ENCODE measurements around the gene PCARE.

The PCARE gene

DNA sequence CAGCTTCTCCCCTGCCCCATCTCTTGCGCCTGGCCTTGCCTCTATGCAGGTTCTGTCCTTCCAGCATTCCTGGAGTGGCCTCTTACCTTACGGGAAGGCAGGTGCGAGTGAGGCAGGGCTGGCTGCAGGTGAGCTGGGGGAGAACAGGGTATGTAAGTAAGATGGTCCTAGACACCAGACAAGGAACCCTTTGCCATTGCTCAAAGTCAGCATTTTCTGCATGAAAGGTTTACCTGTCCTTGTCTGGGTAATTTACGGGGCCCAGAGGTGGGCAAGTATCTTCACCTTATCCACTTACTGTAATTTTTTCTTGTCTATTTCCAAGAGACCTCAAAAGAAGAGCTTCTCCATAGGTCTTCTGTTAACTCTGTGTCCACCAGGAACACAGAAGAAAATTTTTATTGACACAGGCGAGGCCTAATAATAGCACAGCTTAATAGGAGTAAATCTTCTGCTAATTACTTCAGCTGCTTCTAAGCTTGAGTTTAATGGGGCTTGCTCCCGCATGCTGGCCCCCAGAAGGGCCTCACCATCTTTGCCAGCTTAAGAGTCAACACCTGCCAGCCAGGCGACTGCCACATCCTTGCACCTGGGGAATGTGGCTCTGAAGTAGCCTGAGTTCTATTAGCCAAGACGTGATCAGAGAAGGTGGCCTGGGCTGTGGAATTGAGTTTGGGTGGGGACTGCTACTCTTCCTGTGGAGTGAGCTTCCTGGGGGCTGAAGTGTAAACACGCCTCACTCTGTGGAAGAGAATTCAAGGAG, 27.1 kb downstream of the PCARE start:
- Histone ChIP-seq H3K4me3 (replicated peaks; ENCODE audit: insufficient read depth, low read length) (no peak overlapping the region), H3K27ac (replicated peaks) (no peak overlapping the region), H3K27me3 (ENCODE audit: insufficient read depth, poor library complexity, severe bottlenecking) (no peaks in the 10 kb centered on the region)
- DNase-seq (ENCODE audit: low read depth in 1 of 2, low spot score in 1 of 2): no peak
- TF ChIP-seq, protein P1, sequence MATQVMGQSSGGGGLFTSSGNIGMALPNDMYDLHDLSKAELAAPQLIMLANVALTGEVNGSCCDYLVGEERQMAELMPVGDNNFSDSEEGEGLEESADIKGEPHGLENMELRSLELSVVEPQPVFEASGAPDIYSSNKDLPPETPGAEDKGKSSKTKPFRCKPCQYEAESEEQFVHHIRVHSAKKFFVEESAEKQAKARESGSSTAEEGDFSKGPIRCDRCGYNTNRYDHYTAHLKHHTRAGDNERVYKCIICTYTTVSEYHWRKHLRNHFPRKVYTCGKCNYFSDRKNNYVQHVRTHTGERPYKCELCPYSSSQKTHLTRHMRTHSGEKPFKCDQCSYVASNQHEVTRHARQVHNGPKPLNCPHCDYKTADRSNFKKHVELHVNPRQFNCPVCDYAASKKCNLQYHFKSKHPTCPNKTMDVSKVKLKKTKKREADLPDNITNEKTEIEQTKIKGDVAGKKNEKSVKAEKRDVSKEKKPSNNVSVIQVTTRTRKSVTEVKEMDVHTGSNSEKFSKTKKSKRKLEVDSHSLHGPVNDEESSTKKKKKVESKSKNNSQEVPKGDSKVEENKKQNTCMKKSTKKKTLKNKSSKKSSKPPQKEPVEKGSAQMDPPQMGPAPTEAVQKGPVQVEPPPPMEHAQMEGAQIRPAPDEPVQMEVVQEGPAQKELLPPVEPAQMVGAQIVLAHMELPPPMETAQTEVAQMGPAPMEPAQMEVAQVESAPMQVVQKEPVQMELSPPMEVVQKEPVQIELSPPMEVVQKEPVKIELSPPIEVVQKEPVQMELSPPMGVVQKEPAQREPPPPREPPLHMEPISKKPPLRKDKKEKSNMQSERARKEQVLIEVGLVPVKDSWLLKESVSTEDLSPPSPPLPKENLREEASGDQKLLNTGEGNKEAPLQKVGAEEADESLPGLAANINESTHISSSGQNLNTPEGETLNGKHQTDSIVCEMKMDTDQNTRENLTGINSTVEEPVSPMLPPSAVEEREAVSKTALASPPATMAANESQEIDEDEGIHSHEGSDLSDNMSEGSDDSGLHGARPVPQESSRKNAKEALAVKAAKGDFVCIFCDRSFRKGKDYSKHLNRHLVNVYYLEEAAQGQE (IDR thresholded peaks at IDR 0.05; ENCODE audit: insufficient replicate concordance, low read depth): no peak
- no peak for TF ChIP-seq POLR2AphosphoS5 (IDR thresholded peaks at IDR 0.05; ENCODE audit: low read depth)
- no peak for TF ChIP-seq SPI1 (IDR thresholded peaks at IDR 0.05; ENCODE audit: borderline replicate concordance, low read depth)
- TF ChIP-seq, protein P2, sequence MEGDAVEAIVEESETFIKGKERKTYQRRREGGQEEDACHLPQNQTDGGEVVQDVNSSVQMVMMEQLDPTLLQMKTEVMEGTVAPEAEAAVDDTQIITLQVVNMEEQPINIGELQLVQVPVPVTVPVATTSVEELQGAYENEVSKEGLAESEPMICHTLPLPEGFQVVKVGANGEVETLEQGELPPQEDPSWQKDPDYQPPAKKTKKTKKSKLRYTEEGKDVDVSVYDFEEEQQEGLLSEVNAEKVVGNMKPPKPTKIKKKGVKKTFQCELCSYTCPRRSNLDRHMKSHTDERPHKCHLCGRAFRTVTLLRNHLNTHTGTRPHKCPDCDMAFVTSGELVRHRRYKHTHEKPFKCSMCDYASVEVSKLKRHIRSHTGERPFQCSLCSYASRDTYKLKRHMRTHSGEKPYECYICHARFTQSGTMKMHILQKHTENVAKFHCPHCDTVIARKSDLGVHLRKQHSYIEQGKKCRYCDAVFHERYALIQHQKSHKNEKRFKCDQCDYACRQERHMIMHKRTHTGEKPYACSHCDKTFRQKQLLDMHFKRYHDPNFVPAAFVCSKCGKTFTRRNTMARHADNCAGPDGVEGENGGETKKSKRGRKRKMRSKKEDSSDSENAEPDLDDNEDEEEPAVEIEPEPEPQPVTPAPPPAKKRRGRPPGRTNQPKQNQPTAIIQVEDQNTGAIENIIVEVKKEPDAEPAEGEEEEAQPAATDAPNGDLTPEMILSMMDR (IDR thresholded peaks at IDR 0.05; ENCODE audit: insufficient read depth, low read length): no peak
- no peak for TF ChIP-seq GABPA (IDR thresholded peaks at IDR 0.05; ENCODE audit: low read depth)

DNA sequence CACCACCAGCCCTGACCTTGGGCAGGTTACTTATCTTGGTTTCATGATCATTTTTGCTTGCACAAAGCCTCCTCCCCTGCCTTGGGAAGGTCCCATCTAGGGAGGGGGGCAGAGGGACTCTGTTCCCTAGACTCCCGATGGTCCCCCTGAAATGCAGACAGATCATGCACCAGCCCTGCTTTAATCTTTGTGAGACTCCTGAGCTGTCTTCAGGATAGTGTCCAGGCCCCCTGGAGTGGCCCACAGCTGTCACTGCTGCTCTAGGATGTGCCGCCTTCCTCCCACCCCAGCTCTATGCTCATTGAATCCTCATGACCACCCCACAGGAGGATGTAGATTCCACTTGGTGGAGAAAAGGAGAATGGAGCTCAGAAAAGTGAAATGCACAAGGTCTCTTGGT, 28.0 kb downstream of the PCARE start:
- Histone ChIP-seq H3K4me3 (replicated peaks; ENCODE audit: insufficient read depth, low read length) (no peak overlapping the region), H3K27ac (replicated peaks) (no peak overlapping the region), H3K27me3 (ENCODE audit: insufficient read depth, poor library complexity, severe bottlenecking) (no peaks in the 10 kb centered on the region)
- TF ChIP-seq, protein P2 (IDR thresholded peaks at IDR 0.05; ENCODE audit: insufficient read depth, low read length): no peak
- no peak for TF ChIP-seq GABPA (IDR thresholded peaks at IDR 0.05; ENCODE audit: low read depth)
- no peak for TF ChIP-seq SPI1 (IDR thresholded peaks at IDR 0.05; ENCODE audit: borderline replicate concordance, low read depth)
- DNase-seq (ENCODE audit: low read depth in 1 of 2, low spot score in 1 of 2): no peak

GRCh38 chr2:29044459-29044858, 29.9 kb downstream of the PCARE start:
- TF ChIP-seq POLR2AphosphoS5 (IDR thresholded peaks at IDR 0.05; ENCODE audit: low read depth): no peak
- TF ChIP-seq SPI1 (IDR thresholded peaks at IDR 0.05; ENCODE audit: borderline replicate concordance, low read depth): no peak
- TF ChIP-seq, protein P1 (IDR thresholded peaks at IDR 0.05; ENCODE audit: insufficient replicate concordance, low read depth): no peak
- TF ChIP-seq GABPA (IDR thresholded peaks at IDR 0.05; ENCODE audit: low read depth): no peak
- TF ChIP-seq, protein P2 (IDR thresholded peaks at IDR 0.05; ENCODE audit: insufficient read depth, low read length): no peak
- H3K27ac ChIP-seq (replicated peaks): no peak overlapping the region
- no peak overlapping the region for H3K4me3 ChIP-seq (replicated peaks; ENCODE audit: insufficient read depth, low read length)
- no peak for DNase-seq (ENCODE audit: low read depth in 1 of 2, low spot score in 1 of 2)
- no peaks in the 10 kb centered on the region for H3K27me3 ChIP-seq (ENCODE audit: insufficient read depth, poor library complexity, severe bottlenecking)

All from HL-60 (cell line).